Transverse colon (tissue), 4 donors: ENCODE measurements around the gene STK11. TPM values are rescaled to one million over a fixed set of nuclear protein-coding genes. Genes with fewer than 3 reads are reported as not detected.

Source experiments
- DNase-seq: peaks from one replicate; pipeline ENCODE4 v3.0.0-alpha.2; 2019
- H3K27ac ChIP-seq, 4 donors: fragments of 200-600 bp; sonication (generic); 2 replicates each; pipeline ENCODE4 v1.5.1; 2016 to 2018; ENCODE audit warnings: inconsistent platforms in 4 of 4
- H3K27me3 ChIP-seq: fragments of 200-600 bp; sonication (generic); 2 replicates; pipeline ENCODE4 v1.5.1; 2017; ENCODE audit warnings: inconsistent platforms
- H3K36me3 ChIP-seq, 4 donors: fragments of 200-600 bp; sonication (generic); 2 replicates each; pipeline ENCODE4 v1.5.1; 2017 to 2019; ENCODE audit warnings: inconsistent platforms in 4 of 4
- H3K4me1 ChIP-seq, 4 donors: fragments of 200-600 bp; sonication (generic); 2 replicates each; pipeline ENCODE4 v1.5.1; 2017 to 2020; ENCODE audit warnings: inconsistent platforms in 4 of 4
- H3K4me3 ChIP-seq, 4 donors: fragments of 200-600 bp; sonication (generic); 1 replicate in 1 of 4; 2 replicates in 3 of 4; pipeline versions ENCODE4 v1.5.1 to v1.6.1; 2017 to 2019; ENCODE audit warnings: inconsistent platforms in 4 of 4
- H3K9me3 ChIP-seq, 2 donors: fragments of 200-600 bp; sonication (generic); 2 replicates each; pipeline ENCODE4 v1.5.1; 2017 to 2019; ENCODE audit warnings: inconsistent platforms in 2 of 2
- EP300 ChIP-seq: sonication (generic); formaldehyde crosslinking; IDR thresholded peaks from one replicate; pipeline ENCODE4 v1.6.1; 2017; ENCODE audit warnings: antibody characterized with exemption, low read depth
- POLR2A ChIP-seq: fragments of 450-650 bp; IDR thresholded peaks from one replicate; pipeline ENCODE4 v1.6.1; 2016; ENCODE audit warnings: antibody characterized with exemption, mild to moderate bottlenecking, moderate library complexity
- POLR2AphosphoS5 ChIP-seq, 3 donors: sonication (generic); formaldehyde crosslinking; IDR thresholded peaks; one replicate each; pipeline ENCODE4 v1.6.1; 2016; ENCODE audit warnings: antibody characterized with exemption in 3 of 3
- WGBS, 2 donors: methylation state at CpG; one replicate each; pipeline ENCODE4 v1.1.5; 2018; ENCODE audit warnings: low coverage in 1 of 2; 5-methylcytosine and 5-hydroxymethylcytosine counted together
- in situ Hi-C, 4 donors: fragments of 200-750 bp; cut with MboI; loops; one replicate each; pipeline versions ENCODE4 v1.15.0 to v1.15.1; 2017; ENCODE audit warnings: low sequenced_read_pairs in 3 of 4, low pct_ligation_motif_present in 1 of 4, low pct_unique_long_range_greater_than_20kb in 1 of 4
- intact Hi-C: fragments of 100-400 bp; cut with DNase I; formaldehyde crosslinking; loops from one replicate; pipeline ENCODE4 v1.15.1; 2023; ENCODE audit warnings: low total_unique reads
- total RNA-seq, 4 donors: library from RNA; depleted of rRNA; stranded (reverse); fragments of >200 nt; gene quantifications; one replicate each; pipeline ENCODE4 v1.1.0, GENCODE V29; 2016
- TF ChIP-seq, protein P1 (sequence below), 5 experiments: fragments of 200-600 bp in 3 of 5; fragments of 450-650 bp in 2 of 5; sonication (generic) in 3 of 5; IDR thresholded peaks; 1 replicate in 2 of 5; 2 replicates in 3 of 5; pipeline ENCODE4 v1.5.1; 2016 to 2017; ENCODE audit warnings: antibody characterized with exemption in 5 of 5, inconsistent platforms in 3 of 5, mild to moderate bottlenecking in 2 of 5, moderate library complexity in 1 of 5

The STK11 gene
- total RNA-seq, 4 donors from 2014 or later: 93.7 to 152 (median 103) TPM

DNA sequence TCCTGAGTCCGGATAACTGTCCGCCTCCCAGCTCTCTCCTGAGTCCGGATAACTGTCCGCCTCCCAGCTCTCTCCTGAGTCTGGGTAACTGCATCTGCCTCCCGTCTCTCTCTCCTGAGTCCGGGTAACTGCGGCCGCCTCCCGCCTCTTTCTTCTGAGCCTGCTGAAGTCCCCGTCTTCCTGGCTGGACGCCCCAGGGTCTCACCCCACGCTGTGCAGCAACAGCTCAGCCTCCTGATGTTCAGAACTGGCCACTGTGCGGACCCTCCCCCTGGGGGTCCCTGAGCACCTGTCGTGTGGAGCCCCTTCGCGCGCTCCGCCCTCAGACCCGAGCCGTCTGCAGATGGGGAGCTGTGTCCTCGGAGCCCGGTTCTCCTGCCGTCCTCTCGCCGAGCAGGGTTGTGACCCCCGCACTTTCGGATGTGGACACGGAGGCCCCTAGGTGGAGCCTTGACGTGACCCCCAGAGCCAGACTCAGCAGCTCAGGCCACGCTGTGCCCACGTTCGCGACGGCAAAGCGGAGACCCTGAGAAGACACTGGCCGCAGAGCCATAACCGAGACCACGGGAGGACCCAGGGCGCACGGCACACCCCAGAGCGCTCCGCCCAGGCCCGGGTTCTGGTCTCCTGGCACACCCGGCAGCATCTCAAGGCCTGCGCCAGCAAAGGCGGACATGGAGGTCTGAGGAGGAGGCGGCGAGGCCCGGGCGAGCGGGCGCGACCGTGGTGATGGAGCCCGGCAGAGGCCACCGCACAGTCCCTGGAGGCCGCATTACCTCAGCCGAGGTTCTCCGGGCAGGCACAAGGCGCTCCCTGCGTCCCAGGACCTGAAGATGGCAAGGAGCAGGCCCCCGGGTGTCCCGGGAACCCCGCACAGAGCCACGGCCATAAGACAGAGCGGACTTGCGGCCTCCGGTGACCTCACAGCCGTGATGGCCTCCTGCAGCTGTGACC lies 47.4 kb upstream of the STK11 start:
- in situ Hi-C loops: no loop called here
- H3K4me3 ChIP-seq: no peak overlapping the region
- no peaks in the 10 kb centered on the region for H3K9me3 ChIP-seq
- DNase-seq: no peak
- H3K36me3 ChIP-seq: peaks cover 0 to 5% (median 0%) of the 10 kb centered on the region in 4 donors
- H3K4me1 ChIP-seq: peaks cover 17 to 29% (median 23%) of the 10 kb centered on the region in 4 donors
- 85 to 92% methylated on average over 4 to 62 of the region's 69 CpGs for WGBS, 2 donors
- H3K27me3 ChIP-seq: no peaks in the 10 kb centered on the region
- no peak overlapping the region for H3K27ac ChIP-seq
- intact Hi-C loops: no loop called here
- TF ChIP-seq POLR2AphosphoS5 (IDR thresholded peaks at IDR 0.05) (no peak), POLR2A (no peak), EP300 (no peak)
- TF ChIP-seq, protein P1, sequence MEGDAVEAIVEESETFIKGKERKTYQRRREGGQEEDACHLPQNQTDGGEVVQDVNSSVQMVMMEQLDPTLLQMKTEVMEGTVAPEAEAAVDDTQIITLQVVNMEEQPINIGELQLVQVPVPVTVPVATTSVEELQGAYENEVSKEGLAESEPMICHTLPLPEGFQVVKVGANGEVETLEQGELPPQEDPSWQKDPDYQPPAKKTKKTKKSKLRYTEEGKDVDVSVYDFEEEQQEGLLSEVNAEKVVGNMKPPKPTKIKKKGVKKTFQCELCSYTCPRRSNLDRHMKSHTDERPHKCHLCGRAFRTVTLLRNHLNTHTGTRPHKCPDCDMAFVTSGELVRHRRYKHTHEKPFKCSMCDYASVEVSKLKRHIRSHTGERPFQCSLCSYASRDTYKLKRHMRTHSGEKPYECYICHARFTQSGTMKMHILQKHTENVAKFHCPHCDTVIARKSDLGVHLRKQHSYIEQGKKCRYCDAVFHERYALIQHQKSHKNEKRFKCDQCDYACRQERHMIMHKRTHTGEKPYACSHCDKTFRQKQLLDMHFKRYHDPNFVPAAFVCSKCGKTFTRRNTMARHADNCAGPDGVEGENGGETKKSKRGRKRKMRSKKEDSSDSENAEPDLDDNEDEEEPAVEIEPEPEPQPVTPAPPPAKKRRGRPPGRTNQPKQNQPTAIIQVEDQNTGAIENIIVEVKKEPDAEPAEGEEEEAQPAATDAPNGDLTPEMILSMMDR (IDR thresholded peaks at IDR 0.05): no peak

DNA sequence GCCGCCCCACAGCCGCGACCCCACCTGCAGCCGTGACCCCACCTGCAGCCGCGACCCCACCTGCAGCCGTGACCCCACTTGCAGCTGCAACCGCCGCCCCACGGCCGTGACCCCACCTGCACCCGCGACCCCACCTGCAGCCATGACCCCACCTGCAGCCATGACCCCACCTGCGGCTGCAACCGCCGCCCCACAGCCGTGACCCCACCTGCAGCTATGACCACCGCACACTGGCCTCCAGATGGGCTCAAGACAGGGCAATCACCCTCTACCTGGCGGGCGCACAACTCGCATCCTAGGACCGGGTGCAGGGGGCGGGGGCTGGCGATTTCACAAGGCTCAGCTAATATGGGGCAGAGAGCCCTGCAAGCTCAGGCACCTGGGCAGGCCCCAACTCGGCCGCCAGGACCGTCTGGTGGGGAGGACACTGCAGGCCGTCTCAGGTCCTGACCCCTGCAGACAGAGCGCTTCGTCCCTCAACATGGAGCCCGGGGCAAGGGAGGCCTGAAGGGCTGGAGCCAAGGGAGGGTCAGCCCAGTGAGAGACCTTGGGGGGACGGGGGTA lies 46.6 kb upstream of the STK11 start:
- no peak for DNase-seq
- Histone ChIP-seq H3K4me3 (no peak overlapping the region), H3K36me3 (peaks cover 0 to 1% (median 0%) of the 10 kb centered on the region in 4 donors), H3K27me3 (no peaks in the 10 kb centered on the region), H3K27ac (no peak overlapping the region), H3K4me1 (peaks cover 17 to 29% (median 22%) of the 10 kb centered on the region in 4 donors), H3K9me3 (no peaks in the 10 kb centered on the region)
- WGBS, 2 donors: 90% methylated on average over 6 to 32 of the region's 32 CpGs
- TF ChIP-seq EP300 (no peak), POLR2A (no peak), POLR2AphosphoS5 (IDR thresholded peaks at IDR 0.05) (no peak)
- TF ChIP-seq, protein P1 (IDR thresholded peaks at IDR 0.05): no peak
- intact Hi-C loops (no loop called here), in situ Hi-C loops (no loop called here)

DNA sequence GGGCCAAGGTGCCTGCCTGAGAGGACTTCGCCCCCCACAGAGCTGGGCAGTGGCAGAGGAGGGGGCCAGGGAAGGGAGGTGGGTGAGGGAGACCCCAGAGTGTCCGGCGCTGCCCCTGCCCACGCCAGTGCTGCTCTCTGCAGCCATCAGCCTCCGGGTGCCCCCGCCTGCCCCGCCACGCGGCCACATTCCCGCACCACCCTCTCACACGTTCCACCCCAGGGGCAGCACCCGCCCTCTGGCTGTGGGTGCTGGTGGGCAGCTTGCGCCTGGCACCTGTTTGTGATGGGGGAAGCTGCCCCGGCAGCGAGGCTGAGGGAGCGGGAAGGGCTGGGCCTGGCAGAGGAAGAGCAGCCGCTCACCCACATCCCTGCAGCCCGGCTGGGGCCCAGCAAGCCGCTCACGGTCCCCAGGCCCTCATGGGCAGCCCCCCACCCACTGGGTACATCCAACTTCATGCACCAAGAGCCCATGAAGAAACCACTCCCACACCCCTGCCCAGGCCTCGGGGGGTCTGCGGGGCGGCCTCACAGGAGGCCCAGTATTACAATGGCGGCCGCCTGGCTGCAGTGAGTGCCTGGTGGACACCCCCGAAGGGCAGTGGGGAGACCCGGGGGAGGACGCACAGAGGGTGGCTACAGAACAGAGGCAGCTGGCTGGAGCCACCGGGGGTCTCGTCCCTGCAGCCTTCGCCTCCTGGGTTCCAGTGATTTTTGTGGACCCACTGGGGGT lies 45.5 kb upstream of the STK11 start:
- Histone ChIP-seq H3K9me3 (no peaks in the 10 kb centered on the region), H3K27me3 (no peaks in the 10 kb centered on the region), H3K4me1 (peaks cover 11 to 21% (median 14%) of the 10 kb centered on the region in 4 donors), H3K4me3 (no peak overlapping the region), H3K27ac (no peak overlapping the region), H3K36me3 (no peaks in the 10 kb centered on the region)
- WGBS, 2 donors: 85 to 93% methylated on average over 3 to 29 of the region's 31 CpGs
- DNase-seq: no peak
- intact Hi-C loops: no loop called here
- in situ Hi-C loops: no loop called here
- TF ChIP-seq, protein P1 (IDR thresholded peaks at IDR 0.05): no peak
- TF ChIP-seq POLR2A: no peak
- TF ChIP-seq POLR2AphosphoS5 (IDR thresholded peaks at IDR 0.05): no peak
- no peak for TF ChIP-seq EP300

DNA sequence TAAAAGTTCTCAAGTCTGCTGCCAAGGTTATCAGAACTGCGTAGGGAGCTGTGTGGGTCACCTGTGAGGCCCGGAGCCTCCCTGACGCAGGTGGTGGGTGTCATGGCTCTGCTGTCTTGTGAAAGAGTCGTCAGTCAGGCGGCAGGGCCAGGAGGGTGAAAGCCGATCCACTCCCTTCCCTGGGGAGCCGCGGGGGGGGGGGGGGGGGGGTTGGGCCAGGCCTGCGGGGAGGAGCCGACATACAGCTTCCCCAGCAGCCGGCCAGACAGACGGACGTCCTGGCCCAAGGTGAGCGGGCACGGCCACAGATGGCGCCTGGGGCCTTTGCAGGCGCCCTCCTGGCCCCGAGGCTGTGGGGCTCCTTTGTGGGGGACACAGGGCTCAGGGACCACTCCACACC lies 43.9 kb upstream of the STK11 start:
- Histone ChIP-seq H3K27ac (no peak overlapping the region), H3K9me3 (no peaks in the 10 kb centered on the region), H3K27me3 (no peaks in the 10 kb centered on the region), H3K4me3 (no peak overlapping the region), H3K4me1 (peaks cover 0 to 13% (median 5%) of the 10 kb centered on the region in 4 donors), H3K36me3 (no peaks in the 10 kb centered on the region)
- intact Hi-C loops (no loop called here), in situ Hi-C loops (no loop called here)
- DNase-seq: peak; percentile 40
- TF ChIP-seq POLR2A (no peak), EP300 (no peak), POLR2AphosphoS5 (IDR thresholded peaks at IDR 0.05) (no peak)
- TF ChIP-seq, protein P1 (IDR thresholded peaks at IDR 0.05): no peak
- 57% methylated on average over 16 of the region's 18 CpGs; no CpG with 5 or more reads in 1 of the 2 donors for WGBS, 2 donors
